Muscle layer of duodenum (tissue), 2 donors: ENCODE measurements around the gene HIGD1C.

Source experiments
- H3K27ac ChIP-seq: one replicate; pipeline ENCODE4 v1.7.0; 2013; ENCODE audit warnings: mild to moderate bottlenecking, low read length
- H3K27me3 ChIP-seq: one replicate; pipeline ENCODE4 v1.7.0; 2013; ENCODE audit warnings: low read depth, mild to moderate bottlenecking, control low read depth, low read length
- H3K36me3 ChIP-seq, 2 donors: one replicate each; pipeline ENCODE4 v1.7.0; 2013; ENCODE audit warnings: low read length in 2 of 2, control low read depth in 1 of 2, mild to moderate bottlenecking in 1 of 2; ENCODE audit not compliant: insufficient read depth in 2 of 2, control insufficient read depth in 1 of 2
- H3K4me1 ChIP-seq, 2 donors: one replicate each; pipeline ENCODE4 v1.7.0; 2013; ENCODE audit warnings: low read length in 2 of 2, mild to moderate bottlenecking in 2 of 2, control low read depth in 1 of 2, moderate library complexity in 1 of 2; ENCODE audit not compliant: insufficient read depth in 2 of 2, control insufficient read depth in 1 of 2
- H3K4me3 ChIP-seq, 2 donors: one replicate each; pipeline ENCODE4 v1.7.0; 2013; ENCODE audit warnings: low read length in 2 of 2, low read depth in 1 of 2, mild to moderate bottlenecking in 1 of 2
- H3K9me3 ChIP-seq, 2 donors: one replicate each; pipeline ENCODE4 v1.7.0; 2013; ENCODE audit warnings: low read length in 2 of 2, control low read depth in 1 of 2, mild to moderate bottlenecking in 1 of 2; ENCODE audit not compliant: control insufficient read depth in 1 of 2
- donor health status: healthy.

HIGD1C gene

GRCh38 chr12:50985322-50985721 is 33.0 kb downstream of the HIGD1C start:
- Histone ChIP-seq H3K36me3 (peaks cover 11 to 16% of the 10 kb centered on the region in 2 donors), H3K9me3 (no peaks in the 10 kb centered on the region), H3K4me1 (peaks cover 12 to 20% of the 10 kb centered on the region in 2 donors), H3K27me3 (no peaks in the 10 kb centered on the region), H3K27ac (peak overlapping the region; percentile 81), H3K4me3 (no peak overlapping the region)

DNA sequence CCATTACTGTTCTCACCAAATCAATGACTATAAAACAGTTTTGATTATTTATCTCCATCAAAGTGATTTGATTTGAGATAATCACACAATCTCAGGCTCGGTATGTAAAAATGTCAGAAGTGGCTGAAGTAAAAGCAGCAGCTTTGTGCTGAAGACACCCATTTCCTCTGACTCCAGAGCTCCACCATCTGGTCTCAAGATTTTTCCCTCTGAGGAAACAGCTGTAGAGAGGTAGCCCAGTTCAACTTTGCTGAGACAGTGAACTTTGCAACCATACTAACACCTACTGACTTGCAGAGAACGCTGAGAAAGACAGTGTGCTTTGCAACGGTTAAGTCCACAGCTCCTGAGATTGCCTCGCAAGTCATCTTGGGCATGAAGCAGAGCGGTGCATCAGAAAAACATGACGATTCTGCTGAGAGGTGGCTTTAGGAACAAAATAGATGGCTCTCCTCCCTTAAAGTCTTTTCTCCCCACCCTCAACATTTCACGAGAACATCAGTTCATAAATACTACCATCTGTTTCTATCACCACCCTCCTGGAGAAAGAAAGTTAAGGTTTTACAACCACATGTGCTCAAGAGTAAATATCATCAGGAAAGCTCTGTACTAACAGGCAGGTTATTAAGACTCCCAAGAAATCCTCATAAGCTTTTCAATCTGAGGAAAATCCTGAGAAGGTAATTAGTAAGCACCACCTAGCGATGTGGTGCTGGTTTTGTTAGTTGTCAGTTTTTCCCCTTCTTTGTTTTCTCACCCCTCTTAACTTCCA is 34.8 kb downstream of the HIGD1C start:
- Histone ChIP-seq H3K4me1 (peaks cover 12 to 20% of the 10 kb centered on the region in 2 donors), H3K9me3 (no peaks in the 10 kb centered on the region), H3K27ac (peak overlapping the region; percentile 78), H3K36me3 (peaks cover 29 to 35% of the 10 kb centered on the region in 2 donors), H3K27me3 (no peaks in the 10 kb centered on the region), H3K4me3 (no peak overlapping the region)

GRCh38 chr12:50988051-50988450 is 35.7 kb downstream of the HIGD1C start:
- Histone ChIP-seq H3K4me3 (no peak overlapping the region), H3K27me3 (no peaks in the 10 kb centered on the region), H3K36me3 (peaks cover 30 to 37% of the 10 kb centered on the region in 2 donors), H3K27ac (no peak overlapping the region), H3K9me3 (no peaks in the 10 kb centered on the region), H3K4me1 (peaks cover 12 to 20% of the 10 kb centered on the region in 2 donors)

DNA sequence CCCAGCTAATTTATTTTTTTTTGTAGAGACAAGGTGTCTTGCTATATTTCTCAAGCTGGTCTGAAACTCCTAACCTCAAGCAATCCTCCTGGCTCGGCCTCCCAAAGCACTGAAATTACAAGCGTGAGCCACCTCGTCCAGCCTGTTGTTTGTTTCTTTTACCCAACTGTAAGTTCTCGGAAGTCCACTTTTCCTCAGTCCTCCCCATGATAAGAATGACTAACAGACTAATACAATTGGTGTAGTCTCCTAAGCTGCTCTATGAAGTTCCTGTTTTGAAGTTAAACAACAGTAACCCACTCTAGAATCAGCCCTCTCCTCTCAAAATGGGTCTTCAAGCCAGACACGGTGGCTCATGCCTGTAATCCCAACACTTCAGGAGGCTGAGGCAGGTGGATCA is 36.5 kb downstream of the HIGD1C start:
- peaks cover 30 to 37% of the 10 kb centered on the region in 2 donors for H3K36me3 ChIP-seq

GRCh38 chr12:50990147-50990727 is 37.9 kb downstream of the HIGD1C start:
- no peak overlapping the region for H3K4me3 ChIP-seq
- peaks cover 12% of the 10 kb centered on the region in 2 donors for H3K4me1 ChIP-seq
- no peaks in the 10 kb centered on the region for H3K9me3 ChIP-seq
- H3K27ac ChIP-seq = no peak overlapping the region
- H3K27me3 ChIP-seq = no peaks in the 10 kb centered on the region
- H3K36me3 ChIP-seq = peaks cover 40 to 47% of the 10 kb centered on the region in 2 donors

More for the DNA sequence above, 36.5 kb downstream of the HIGD1C start:
- no peaks in the 10 kb centered on the region for H3K27me3 ChIP-seq
- H3K4me1 ChIP-seq = peaks cover 12 to 20% of the 10 kb centered on the region in 2 donors
- no peak overlapping the region for H3K4me3 ChIP-seq
- no peak overlapping the region for H3K27ac ChIP-seq
- no peaks in the 10 kb centered on the region for H3K9me3 ChIP-seq

DNA sequence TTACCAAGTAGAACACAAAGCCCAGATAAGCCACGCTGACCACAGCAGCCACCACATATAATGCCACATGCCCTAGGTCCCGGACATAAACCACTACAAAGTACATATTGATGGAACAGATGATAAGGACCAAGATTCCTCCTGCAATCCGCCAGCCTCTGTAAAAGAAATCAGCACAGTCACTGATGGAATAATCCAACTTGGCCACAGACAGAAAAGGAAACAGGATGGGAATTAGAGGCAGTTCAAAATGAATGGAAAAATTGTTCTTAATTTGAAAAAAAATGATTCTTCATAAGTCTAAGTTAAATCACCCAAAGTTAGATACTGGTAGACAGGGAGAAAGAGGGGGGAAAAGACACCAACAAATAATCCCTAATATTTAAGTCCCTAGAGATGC is 38.4 kb downstream of the HIGD1C start:
- Histone ChIP-seq H3K27ac (no peak overlapping the region), H3K9me3 (no peaks in the 10 kb centered on the region), H3K27me3 (no peaks in the 10 kb centered on the region), H3K36me3 (peaks cover 46 to 52% of the 10 kb centered on the region in 2 donors), H3K4me1 (peaks cover 9 to 12% of the 10 kb centered on the region in 2 donors), H3K4me3 (no peak overlapping the region)

DNA sequence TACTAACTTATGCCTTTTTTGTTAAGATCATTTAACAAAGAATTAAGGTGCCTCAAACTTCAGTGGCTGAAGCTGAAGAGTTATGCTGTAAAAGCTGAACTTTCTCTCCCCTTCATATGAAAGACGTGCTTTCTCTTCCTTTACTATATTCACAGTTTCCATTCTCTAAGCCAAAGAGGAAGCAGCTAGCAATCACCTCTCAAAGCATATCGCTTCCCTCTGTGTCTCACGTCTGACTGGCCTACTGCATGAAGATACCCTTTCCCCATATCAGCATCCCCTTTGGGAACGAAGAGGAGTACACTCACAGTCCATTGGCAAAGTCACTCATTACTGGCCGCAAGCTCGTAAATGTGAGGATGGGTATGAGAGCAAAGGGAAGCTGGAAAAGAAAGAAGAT is 38.9 kb downstream of the HIGD1C start:
- no peaks in the 10 kb centered on the region for H3K9me3 ChIP-seq
- peaks cover 4 to 7% of the 10 kb centered on the region in 2 donors for H3K4me1 ChIP-seq
- H3K36me3 ChIP-seq = peaks cover 50 to 55% of the 10 kb centered on the region in 2 donors
- H3K4me3 ChIP-seq = no peak overlapping the region
- H3K27me3 ChIP-seq = no peaks in the 10 kb centered on the region
- no peak overlapping the region for H3K27ac ChIP-seq

- H3K9me3 ChIP-seq = no peaks in the 10 kb centered on the region
- H3K36me3 ChIP-seq = peaks cover 56 to 58% of the 10 kb centered on the region in 2 donors
- no peak overlapping the region for H3K27ac ChIP-seq
These were observed 40.5 kb downstream of the HIGD1C start for GRCh38 chr12:50992819-50993218.

GRCh38 chr12:50999093-50999492 is 46.7 kb downstream of the HIGD1C start:
- Histone ChIP-seq H3K4me1 (no peaks in the 10 kb centered on the region), H3K36me3 (peaks cover 35 to 43% of the 10 kb centered on the region in 2 donors), H3K27me3 (no peaks in the 10 kb centered on the region), H3K9me3 (no peaks in the 10 kb centered on the region), H3K27ac (no peak overlapping the region), H3K4me3 (no peak overlapping the region)

More at GRCh38 chr12:50992819-50993218, 40.5 kb downstream of the HIGD1C start:
- Histone ChIP-seq H3K4me3 (no peak overlapping the region), H3K4me1 (no peaks in the 10 kb centered on the region), H3K27me3 (no peaks in the 10 kb centered on the region)

GRCh38 chr12:51000245-51000644 is 47.9 kb downstream of the HIGD1C start:
- Histone ChIP-seq H3K27me3 (no peaks in the 10 kb centered on the region), H3K27ac (no peak overlapping the region), H3K4me3 (no peak overlapping the region), H3K4me1 (no peaks in the 10 kb centered on the region), H3K9me3 (no peaks in the 10 kb centered on the region), H3K36me3 (peaks cover 36 to 44% of the 10 kb centered on the region in 2 donors)

DNA sequence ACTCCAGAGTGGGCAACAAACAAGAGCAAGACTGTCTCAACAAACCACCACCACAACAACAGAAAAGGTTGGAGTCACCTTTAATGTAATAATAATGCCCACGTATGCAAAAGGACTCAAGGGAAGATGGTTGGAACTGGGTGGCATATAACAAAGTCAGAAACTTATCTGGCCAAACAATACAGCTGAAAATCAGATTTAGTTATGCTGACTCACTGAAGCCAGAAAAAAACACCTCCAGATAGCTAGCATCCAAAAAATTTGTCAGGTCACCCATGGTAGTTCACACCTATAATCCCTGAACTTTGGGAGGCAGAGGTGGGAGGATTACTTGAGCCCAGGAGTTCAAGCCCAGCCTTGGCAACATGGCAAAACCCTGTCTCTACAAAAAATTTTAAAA is 49.5 kb downstream of the HIGD1C start:
- peaks cover 27 to 41% of the 10 kb centered on the region in 2 donors for H3K36me3 ChIP-seq

More for the DNA sequence above, 49.5 kb downstream of the HIGD1C start:
- Histone ChIP-seq H3K27ac (no peak overlapping the region), H3K4me3 (no peak overlapping the region), H3K4me1 (no peaks in the 10 kb centered on the region), H3K27me3 (no peaks in the 10 kb centered on the region), H3K9me3 (no peaks in the 10 kb centered on the region)
